AG09319 (cell line): ENCODE results near the gene LDB1.
A peak's percentile ranks its signal among the peaks of the same experiment; 100 is the strongest.

Source experiments
- DNase-seq: peaks from one replicate; pipeline ENCODE4 v3.0.0-alpha.2; 2010; ENCODE audit warnings: low read depth; ENCODE audit errors: extremely low read depth
- TF ChIP-seq, protein P1 (sequence below): IDR thresholded peaks from 2 replicates; pipeline ENCODE4 v1.5.1; 2011; ENCODE audit warnings: low read depth, mild to moderate bottlenecking, inconsistent platforms, low read length, moderate library complexity

LDB1 gene

DNA sequence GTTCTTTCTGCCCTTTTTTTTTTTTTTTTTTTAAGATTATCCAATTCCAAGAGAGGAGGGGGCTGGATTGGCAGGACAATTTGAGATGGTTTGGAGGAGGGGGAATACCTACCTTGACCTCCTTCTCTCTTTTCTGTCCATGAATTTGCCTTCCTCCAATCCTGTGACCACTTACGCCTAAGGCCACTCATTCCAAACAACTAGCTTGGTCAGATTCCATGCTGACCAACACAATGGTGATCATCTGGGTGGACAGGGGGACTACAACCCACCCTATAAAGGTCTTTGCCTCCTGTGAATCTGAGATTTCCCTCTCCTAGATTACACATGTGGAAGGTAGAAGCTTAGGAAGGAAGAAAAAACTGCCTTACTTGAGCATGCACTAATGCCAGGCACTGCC is 2.3 kb upstream of the LDB1 start:
- TF ChIP-seq, protein P1, sequence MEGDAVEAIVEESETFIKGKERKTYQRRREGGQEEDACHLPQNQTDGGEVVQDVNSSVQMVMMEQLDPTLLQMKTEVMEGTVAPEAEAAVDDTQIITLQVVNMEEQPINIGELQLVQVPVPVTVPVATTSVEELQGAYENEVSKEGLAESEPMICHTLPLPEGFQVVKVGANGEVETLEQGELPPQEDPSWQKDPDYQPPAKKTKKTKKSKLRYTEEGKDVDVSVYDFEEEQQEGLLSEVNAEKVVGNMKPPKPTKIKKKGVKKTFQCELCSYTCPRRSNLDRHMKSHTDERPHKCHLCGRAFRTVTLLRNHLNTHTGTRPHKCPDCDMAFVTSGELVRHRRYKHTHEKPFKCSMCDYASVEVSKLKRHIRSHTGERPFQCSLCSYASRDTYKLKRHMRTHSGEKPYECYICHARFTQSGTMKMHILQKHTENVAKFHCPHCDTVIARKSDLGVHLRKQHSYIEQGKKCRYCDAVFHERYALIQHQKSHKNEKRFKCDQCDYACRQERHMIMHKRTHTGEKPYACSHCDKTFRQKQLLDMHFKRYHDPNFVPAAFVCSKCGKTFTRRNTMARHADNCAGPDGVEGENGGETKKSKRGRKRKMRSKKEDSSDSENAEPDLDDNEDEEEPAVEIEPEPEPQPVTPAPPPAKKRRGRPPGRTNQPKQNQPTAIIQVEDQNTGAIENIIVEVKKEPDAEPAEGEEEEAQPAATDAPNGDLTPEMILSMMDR, result no peak
- no peak for DNase-seq

DNA sequence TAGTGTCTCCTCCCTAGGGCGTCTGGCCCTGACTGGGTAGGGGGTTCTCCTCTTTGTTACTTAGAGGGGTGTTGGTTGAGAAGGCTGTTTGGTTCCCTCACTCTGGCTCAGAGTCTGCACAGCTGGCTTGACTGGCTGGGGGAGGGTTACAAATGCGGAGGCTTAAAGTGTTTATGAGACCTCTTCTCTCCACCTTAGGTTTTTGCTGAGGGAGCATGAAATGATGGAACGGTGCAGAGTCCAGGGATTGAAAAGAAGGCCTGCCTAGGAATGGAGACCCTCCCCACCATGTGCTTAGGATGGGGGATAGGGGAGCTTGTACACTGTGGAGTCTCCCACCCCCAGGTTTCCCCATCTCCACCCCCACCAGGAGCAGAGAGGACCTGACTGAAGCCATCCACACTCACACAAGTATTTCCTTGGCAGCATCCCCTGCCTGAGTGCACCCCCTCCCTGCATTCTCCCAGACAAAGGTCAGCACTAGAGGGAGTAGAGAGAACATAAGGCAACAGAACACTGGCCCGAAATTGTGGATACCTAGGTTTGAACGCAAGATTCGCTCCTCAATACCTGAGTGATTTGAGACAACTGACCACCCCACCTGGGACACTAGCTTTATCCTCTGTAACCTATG is 1.7 kb upstream of the LDB1 start:
- no peak for DNase-seq
- TF ChIP-seq, protein P1, result peak; percentile 39

DNA sequence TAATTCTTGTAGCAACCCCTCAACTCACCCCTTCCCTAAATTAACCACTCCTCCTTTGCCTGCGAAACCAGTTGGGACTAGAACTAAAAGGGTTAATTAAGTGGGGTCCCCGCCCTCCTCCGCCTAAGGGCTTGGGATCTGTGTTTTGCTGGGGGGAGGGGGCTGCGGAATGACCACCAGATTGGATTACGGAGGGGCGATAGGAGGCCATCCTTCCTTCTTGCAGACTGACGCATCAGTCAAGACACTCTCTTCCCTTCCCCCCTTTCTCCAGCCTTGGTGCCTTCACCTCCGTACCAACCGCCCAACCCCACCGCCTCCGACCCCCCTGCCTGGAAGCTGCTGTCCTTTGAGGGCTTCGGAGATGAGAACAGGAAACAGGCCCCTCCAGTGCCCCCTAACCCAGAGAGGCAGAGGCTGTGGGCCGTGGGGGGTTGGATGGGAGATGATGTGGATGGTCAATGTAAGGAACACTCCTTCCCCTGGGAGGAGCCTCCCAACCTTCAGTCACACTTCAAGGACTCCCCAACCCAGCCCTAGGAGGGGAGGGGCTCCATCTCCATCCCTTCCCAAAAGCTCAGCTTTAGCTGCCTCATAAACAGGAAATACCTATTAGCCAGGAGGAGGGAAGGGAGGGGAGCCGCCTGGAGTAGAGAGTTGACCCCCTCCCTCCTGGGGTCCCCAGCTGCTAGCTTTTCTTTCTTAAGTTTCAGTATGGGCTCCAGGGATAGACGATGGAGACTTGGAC is 997 bp upstream of the LDB1 start:
- peak; percentile 71 for DNase-seq
- TF ChIP-seq, protein P1, result no peak

DNA sequence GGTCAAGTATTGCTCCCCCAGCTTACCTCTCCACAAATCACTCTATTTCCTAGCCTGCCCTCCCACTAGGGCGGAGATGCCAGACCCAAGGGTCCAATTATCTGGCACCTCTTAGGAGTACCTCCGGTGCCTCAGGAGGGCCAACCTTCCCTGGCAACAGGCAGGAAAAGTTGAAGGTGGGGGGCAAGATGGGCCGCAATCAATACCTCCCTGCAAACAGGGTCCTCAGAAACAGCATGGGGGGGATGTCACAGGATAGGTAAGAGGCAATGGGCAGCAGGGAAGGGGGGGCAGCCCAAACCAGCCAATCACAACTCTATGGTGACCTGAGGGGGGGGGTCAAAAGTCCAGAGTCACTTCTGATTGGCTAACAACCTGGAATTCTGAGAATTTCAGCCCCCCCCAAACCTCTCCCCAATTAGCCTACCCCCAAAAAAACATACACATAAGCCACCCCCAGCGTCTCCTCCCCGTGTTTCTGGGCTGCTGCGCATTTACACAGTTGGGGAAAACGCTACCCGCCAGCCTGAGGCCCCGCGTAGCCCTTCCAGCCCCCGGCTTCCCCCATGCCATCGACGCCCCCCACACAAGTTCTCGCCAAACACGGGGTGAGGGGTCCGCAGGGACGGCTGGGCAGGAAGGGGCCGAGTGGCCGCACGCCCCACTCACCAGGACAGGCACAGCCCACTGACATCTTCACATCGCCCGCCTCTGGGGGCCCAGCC is 589 bp downstream of the LDB1 start:
- DNase-seq, result peak; percentile 67
- TF ChIP-seq, protein P1, result no peak

DNA sequence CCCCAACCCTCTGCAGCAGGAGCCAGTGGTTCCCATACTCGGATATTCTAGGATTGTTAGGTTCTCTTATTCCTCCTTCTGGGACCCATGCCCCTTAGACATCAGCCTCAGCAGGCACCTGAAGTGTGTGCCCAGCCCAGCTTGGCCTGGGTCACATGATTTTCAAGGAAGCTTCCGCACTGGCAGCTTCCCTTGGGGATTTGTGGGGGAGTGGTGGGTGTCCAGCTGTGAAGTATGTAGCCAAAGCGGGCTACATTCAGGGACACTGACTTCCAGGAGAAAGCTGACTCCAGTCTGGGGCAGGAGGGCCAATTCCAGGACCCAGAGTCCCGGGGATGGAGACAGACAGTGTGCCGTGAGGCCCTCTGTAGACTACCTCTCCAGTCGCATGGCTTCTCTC is 1.3 kb downstream of the LDB1 start:
- DNase-seq, result no peak
- TF ChIP-seq, protein P1, result no peak

DNA sequence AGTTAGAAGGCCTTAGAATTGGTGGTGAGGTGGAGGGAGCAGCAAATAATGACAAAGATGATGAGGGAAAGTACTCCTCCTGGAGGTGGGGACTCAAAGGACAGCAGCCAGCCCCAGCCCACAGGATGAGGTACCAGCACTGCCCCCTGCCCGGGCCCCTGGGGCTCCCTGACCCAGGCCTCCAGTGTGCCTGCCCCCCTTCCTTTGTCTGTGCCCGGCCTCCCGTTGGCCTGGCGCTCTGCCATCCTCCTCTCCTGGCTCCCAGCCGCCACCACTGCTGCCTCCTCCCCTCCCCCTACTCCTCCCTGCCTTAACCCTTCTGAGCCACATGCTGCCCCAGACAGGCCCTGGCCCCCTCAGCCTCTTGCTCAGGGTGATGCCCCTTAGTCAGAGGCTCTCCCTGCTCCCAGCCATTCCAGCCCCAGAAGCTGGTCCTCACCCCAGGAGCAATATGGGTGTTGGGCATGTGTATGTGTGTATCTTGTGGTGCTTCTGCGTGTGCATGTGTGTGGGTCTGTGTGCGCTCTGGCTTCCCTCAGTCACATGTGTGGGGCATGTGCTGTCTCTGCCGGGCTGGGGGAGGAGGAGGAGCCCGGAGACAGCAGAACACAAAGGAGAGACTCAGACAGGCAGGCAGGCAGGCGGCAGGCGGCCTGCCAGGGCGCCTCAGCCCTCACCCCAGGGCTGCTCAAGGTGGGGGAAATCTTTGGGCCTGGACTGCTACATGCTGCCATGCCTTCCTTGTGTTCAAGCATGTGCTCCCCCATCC is 2.6 kb downstream of the LDB1 start:
- TF ChIP-seq, protein P1, result peak; percentile 24
- peak; percentile 56 for DNase-seq

DNA sequence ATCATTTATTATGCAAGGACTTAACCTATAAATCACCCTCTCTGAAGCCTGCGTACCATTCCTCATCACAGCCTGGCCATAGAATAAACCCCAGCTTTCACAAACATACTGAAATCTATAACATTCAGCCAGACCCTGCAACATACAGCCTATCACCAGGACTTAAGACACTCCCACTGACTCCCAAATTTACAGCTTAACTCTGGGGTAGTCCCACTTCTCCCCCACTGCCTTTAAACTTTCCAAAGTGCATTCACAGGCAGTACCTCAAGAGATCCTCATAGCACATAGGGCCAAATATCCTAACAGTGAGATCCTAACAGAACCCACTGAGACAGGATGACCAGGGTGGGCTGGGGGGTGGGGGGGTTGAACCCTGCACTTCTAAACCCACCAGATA is 3.5 kb downstream of the LDB1 start:
- TF ChIP-seq, protein P1, result no peak
- no peak for DNase-seq
